ENCODE results near the gene UNC5B. TPM values are rescaled to one million over a fixed set of nuclear protein-coding genes. Genes with fewer than 3 reads are reported as not detected.
"Not testable (repeated sequence)": the region's sequence is repeated elsewhere in the genome, so short reads cannot be mapped to it uniquely, and the experiment has no call there.

UNC5B gene
- total RNA-seq, 1 donor from 2014 or later = 0.80 TPM

GRCh38 chr10:71266918-71267442 is 54.6 kb downstream of the UNC5B start:
- no peak for DNase-seq (ENCODE audit: low read depth)

DNA sequence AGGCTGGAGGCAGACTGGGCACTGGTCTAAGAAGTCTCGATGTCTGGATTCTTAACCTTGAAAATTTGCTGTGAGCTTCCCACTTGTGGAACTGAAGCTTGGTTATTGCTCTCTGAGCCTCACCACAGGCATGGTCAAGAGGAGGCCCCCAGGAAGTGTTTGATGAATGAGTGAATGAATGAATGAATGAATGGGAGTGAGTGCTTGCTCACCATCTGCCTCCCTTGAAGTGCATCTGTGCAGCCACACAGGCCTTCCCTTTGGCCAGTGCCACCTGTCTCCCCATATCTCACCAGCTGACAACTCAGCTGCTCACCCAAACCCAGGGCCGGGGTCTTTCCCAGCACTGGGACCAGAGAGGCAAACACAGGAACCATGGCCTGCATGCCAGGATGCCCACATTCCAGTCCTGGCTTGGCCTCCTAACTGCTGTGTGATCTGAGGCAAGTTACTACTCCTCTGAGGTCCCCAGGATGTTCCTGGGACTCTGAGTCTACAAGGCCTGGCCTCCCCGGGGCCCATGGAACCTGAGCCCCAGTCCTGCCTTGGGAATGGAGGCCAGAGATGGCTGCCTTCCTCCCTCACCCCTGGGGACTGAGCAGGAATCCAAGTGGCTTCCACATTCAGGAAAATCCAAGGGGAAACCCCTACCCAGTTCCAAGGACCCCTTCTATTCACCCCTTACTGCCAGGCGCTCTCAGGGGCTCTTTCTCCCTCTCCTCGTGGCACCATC is 55.3 kb downstream of the UNC5B start:
- no peak for DNase-seq (ENCODE audit: low read depth)

GRCh38 chr10:71268247-71268691 is 55.9 kb downstream of the UNC5B start:
- DNase-seq (ENCODE audit: low read depth) = no peak

- DNase-seq (ENCODE audit: low read depth) = no peak
These were observed 56.4 kb downstream of the UNC5B start for GRCh38 chr10:71268758-71269157.

GRCh38 chr10:71269301-71270288 is 57.2 kb downstream of the UNC5B start:
- DNase-seq (ENCODE audit: low read depth) = no peak

DNA sequence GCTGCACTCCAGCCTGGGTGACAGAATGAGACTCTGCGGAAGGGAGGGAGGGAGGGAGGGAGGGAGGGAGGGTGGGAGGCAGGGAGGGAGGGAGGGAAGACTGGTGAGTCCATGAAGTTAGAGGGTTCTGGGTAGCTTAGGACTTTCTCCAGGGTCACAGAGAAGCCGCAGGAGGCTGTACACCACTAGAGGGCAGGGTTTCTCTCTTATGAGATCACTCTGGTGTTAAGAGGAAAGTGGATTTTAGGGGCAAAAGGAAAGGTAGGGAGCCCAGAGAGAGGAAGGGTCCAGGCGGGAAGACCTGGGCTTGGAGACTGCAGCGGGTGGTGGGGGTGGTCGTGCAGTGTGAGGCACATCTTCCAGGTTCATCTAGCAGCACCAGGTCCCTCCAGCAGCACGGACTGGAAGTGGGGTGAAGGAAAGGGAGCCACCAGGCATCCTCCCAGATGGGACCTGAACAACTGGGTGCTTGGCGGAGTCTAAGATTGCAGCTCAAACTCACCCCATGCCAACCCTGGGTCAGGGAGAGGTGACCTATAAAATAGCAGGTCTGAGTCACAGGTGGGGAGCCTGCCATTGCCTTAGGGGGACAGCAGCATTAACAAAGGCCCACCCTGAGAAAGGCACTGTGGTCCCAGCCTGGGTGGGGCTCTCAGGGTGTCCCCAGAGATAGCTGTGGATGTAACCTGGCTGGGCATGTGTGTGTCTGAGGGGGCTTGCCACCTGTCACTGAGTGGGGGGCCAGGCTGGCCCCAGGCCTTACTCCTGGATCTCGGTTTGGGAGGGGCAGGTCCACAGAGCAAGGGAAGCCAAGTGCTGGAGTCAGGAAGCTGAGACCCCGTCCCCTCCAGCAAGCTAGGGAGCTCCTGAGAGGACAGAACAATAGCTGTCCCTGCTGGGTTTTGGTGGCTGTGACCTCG is 58.2 kb downstream of the UNC5B start:
- peak; percentile 57 for DNase-seq (ENCODE audit: low read depth)

- no peak for DNase-seq (ENCODE audit: low read depth)
These were observed 59.3 kb downstream of the UNC5B start for GRCh38 chr10:71271662-71272055.

- no peak for DNase-seq (ENCODE audit: low read depth)
These were observed 59.8 kb downstream of the UNC5B start for GRCh38 chr10:71272056-71272771.

- DNase-seq (ENCODE audit: low read depth) = not testable (repeated sequence)
These were observed 60.6 kb downstream of the UNC5B start for GRCh38 chr10:71272974-71273373.

DNA sequence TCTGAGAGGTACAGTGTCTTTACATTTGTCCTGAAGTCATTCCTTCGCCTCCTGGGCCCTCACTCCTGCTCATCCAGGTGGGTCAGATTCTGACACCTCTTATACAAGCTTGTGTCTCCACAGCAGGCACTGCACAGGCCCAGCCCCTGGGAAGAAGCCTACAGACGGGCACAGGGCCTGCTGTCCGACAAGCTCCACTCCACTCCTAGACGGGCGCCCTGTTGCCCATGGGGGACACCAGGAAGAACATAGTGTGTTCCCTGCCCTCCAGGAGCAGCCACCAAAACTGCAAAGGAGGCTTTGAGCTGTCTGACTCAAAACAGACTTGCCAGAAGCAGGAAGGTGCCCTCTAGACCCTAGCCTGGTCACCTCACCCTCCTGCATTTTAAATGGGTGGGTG is 61.1 kb downstream of the UNC5B start:
- no peak for DNase-seq (ENCODE audit: low read depth)

DNA sequence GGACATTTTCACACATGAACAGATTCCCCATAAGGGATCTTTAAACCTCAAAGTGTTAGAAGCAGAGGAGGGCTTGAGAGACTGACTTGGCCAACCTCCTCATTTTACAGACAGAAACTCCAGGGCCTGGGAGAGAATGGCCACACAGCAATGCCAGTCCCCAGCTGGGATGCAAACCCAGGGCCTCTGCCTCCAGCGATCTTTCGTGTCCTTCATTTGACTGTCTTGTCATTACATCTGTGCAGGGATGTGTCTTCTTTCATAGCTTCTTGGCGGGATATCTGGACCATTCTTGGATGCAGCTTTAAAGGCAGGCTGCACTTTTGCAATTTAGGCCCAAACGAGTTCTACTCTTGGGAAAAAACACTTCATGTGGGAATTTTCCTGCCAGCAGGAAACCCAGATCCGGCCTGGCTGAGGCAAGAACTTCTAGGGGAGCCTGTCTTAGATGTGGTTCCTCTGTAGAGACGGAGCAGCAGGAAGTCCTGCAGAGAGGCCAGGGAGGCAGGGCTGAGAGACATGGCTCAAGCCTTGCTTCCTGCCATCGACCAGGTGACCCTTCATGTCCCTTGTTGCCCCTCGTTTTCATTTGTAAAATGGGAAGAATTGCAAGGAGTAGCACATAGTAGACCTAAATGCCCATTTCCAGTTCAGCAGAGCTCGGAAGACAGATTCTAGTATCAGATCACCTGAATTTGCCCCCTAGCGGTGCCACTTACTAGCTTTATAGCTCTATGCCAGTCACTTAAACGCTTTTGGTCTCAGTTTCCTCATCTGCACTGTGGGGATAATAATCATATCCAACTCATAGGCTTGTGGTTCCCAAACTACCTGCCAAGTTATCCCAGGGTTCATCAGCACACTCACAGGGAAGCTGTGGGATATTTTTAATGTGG is 62.8 kb downstream of the UNC5B start:
- DNase-seq (ENCODE audit: low read depth) = no peak

GRCh38 chr10:71276873-71277272 is 64.5 kb downstream of the UNC5B start:
- no peak for DNase-seq (ENCODE audit: low read depth)

- no peak for DNase-seq (ENCODE audit: low read depth)
These were observed 65.7 kb downstream of the UNC5B start for GRCh38 chr10:71277914-71278665.

GRCh38 chr10:71278691-71279588 is 66.6 kb downstream of the UNC5B start:
- DNase-seq (ENCODE audit: low read depth) = no peak

- no peak for DNase-seq (ENCODE audit: low read depth)
These were observed 67.3 kb downstream of the UNC5B start for GRCh38 chr10:71279590-71280170.

DNA sequence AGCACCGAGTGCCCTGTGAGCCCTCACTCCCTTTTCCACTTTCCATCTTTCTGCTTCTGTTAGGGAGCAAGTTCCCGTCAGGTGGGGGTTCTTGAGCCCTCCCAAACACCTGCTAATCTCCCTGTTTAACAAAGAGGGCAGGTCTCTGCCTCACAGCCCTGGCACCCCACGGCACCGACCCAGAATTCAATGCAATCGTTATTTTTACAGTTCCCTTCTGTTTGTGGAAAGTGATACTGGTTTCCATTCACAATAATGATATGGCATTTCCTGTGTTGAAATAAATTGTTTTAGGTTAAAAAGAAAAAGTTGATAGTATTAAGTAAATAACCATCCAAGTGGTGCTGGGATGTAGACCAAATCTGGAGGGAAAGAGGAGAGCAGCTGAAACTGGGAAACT is 67.8 kb downstream of the UNC5B start:
- DNase-seq (ENCODE audit: low read depth) = no peak

DNA sequence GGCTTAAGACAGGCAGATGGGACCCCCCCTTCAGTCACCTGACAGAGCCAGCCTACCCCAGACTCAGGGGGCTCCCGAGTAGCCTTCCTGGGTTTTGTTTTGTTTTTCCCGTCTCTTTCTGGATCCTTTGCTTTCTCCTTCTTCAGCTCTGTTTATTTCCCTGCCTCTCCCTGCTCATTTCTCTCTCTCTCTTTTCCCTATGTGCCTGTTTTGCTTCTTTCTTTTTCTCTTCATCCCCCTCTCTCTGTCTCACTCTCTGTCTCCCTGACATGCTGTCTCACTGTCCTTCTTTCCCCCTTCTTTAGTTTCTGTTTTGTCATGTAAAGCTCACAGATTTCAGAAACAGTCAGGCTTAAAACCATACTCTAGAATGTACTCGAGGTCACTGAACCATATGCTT is 68.5 kb downstream of the UNC5B start:
- DNase-seq (ENCODE audit: low read depth) = no peak

Data from renal cortical epithelial cell (primary cell).